Kidney glomerular epithelial cell (primary cell): ENCODE data around the gene KLF9.
"Not testable (repeated sequence)": the region's sequence is repeated elsewhere in the genome, so short reads cannot be mapped to it uniquely, and the experiment has no call there.

Experiments
- DNase-seq: peaks from one replicate; lab custom pipeline; 2025; lab: John Stamatoyannopoulos, UW

KLF9 gene

DNA sequence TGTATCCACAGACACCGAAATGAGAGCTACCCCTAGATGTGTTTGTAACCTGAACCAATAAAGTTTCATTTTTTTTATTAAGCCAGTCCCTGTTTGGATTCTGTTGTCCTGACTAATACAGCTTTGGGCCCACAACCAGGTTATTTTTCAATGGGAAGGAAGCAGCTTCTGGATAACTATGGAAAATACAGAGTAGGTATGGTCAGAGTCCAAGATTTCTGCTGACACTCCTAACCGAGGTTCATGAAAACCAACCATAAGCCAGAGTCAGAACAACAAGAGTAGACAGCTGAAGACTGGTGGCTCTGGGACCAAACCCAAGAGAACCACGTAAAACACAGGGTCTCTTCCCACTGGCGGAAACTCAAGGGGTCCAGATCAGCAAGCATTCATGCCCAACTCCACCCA lies 10.8 kb downstream of the KLF9 start:
- no peak for DNase-seq

DNA sequence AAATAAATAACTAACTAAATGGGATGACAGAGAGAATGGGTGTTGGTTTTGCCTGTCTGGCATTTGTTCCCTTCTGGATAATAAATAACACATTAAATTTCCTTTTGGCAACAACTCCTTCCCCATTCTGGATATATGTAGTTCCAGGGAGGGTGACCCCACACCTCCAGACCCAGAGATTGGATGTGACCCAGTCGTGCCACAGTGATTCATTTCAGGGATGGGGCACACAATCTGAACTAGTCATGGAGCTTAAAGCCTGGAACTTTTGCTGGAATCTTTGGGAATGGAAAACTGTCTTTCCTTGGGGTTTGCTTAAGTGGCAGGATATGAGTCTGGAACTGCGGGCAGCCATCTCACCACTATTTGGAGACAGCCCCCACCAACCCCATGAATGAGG lies 11.3 kb downstream of the KLF9 start:
- no peak for DNase-seq

DNA sequence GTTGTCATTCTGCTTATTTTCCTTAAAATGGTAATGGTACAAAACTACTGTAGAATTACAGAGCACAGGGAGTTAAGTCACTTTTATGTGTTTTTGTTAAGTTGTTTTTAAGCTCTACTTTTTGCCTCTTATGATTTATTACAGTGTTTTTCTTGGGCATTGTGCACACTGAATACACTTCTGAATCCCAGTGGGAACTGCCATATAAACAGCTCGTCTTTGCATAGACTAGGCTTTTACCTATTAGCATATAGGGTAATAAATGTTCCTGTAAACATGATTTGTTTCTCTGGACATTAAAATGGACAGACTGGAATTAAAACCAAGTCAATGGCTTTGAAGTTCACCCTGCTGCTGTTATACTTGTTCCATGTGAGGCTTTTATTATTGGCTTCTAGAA lies 12.2 kb downstream of the KLF9 start:
- no peak for DNase-seq

DNA sequence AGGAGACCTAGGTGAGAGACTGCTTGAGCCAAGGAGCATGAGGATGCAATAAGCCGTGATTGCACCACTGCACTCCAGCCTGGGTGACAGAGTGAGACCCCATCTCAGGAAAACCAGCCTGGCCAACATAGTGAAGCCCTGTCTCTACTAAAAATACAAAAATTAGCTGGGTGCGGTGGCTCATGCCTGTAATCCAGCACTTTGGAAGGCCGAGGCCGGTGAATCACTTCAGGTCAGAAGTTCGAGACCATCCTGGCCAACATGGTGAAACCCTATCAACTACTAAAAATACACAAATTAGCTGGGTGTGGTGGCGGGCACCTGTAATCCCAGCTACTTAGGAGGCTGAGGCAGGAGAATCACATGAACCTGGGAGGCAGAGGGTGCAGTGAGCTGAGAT lies 13.2 kb downstream of the KLF9 start:
- not testable (repeated sequence) for DNase-seq

DNA sequence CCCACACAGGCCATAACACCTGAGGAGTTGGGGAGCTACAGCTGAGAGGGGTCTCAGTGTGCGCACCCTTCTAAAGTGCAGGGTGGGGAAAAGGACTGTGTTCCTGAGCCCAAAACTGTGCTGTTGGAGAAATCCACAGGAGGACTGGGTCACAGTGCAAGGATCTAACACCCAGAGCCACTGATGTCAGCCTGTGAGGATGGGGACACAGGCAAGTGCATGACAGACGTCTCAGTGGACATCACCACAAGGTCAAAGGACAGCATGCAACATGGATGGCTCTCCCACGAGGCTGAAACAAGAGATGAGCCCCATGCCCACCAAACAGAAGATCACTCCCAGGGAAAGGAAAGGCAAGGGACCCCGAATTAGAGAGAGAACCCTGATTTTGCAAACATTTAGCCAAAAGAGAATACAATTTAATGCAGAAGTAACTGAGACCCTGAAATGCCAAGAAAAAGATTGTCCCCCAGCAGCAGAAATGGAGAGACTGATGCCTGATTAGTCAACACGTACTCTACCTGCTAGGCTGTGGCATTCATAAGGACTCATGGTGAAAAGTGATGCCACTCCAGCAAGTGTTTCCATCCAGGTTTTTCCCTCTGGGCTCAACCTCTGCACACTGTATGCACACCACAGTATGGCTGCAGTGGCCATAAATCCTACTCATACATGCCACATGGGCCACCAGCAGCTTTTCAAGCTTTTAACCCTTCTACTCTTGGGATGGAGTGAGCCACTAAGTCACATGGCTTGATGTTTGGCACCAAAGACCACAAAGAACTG lies 14.2 kb downstream of the KLF9 start:
- DNase-seq = no peak

DNA sequence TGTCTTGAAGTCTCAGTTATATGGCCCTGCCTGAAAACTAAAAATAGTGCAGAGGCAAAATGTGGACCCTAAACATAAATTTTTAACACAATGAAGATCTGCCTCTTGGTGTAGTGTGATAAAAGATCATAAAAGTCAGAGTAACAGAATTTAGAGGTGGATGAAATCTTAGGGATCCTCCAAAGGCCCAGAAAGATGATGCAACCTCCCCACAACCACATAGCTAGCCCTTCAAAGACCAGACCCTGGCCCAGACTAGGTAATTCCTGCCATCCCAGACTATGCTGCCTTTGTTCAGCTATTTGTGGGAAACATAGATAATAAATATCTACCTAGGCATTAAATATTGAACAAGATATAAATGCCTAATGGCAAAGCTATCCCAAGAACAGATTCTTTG lies 15.3 kb downstream of the KLF9 start:
- no peak for DNase-seq

DNA sequence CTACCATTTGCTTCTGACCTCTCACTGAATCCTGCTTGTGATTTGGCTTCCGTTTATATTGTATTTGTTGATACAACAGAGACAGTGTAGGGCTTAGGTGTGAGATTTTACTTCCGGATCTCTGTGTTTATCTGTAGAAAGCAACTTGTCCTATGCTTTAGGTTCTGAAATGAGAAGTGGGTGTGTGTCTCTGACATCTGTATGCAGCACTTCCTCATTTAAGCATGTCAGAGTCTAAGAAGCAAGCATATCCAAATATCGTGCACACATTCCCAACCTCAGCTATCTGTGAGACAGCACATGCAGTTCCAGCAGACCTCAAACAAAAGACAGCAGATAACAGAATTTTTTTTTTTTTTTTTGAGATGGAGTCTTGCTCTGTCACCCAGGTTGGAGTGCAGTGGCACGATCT lies 16.3 kb downstream of the KLF9 start:
- no peak for DNase-seq

DNA sequence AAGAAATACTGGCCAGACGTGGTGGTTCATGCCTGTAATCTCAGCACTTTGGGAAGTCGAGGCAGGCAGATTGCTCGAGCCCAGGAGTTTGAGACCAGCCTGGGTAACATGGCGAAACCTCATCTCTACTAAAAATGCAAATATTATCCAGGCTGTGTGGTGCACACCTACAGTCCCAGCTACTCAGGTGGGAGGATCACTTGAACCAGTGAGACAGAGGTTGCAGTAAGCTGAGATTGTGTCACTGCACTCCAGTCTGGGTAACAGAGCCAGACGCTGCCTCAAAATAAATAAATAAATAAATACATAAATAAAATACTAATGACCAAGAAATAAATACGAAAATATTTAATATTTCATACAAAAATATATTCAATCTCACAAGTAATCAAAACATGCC lies 18.8 kb downstream of the KLF9 start:
- no peak for DNase-seq

DNA sequence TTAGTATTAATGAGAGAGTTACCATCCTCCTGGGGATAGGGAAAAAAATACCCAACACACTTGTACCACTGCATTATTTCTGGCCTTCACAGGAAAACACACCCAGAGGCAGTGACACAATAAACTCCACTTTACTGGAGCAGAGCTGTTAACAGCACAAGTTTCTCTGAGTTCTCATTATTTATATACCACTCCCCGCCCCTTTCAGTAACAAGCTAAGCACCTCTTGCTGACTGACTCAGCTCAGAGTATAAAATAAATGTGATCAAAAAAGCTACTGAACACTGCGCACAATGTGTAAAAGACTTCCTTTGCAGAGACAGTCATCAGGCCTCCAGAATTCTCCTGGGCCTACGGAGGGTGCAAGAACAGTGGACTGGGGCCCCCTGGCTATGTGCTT lies 21.6 kb downstream of the KLF9 start:
- DNase-seq = no peak

DNA sequence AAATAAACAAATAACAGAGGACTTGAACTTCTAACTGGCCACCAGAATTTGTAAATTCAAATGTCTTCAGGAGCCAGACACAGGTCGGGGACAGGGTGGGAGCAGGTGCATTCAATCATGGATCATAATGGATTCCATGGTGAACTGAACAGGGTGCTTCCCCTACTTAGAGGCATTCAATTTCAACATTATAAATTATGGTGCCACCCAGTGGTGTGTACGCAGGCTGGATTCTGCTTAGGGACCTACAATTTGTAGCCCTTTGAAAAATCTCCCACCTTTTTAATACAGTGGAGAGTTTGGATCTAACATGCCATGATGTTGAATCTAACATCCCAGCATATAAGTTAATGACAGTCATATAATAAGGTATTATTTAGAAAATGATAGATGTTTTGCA lies 22.3 kb downstream of the KLF9 start:
- no peak for DNase-seq

DNA sequence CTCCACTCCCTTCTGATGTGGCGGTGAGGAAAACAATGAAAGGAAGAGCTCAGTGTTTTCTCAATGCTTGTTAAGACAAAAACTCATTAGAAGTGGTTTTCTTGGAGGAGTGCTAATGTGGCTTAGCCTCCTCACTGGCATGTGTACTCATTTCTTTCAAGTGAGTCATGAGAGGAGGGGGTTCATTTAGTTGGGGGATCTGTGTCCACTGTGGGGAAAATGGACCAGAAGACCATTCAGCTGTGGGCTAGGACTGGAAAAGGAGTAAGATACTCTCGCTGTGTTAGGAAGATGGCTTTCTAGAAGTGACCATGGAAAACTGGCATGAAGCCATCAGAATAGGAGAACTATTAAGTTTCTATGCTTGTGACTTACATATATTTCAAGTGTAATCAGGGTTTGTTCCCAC lies 23.5 kb downstream of the KLF9 start:
- DNase-seq = no peak

DNA sequence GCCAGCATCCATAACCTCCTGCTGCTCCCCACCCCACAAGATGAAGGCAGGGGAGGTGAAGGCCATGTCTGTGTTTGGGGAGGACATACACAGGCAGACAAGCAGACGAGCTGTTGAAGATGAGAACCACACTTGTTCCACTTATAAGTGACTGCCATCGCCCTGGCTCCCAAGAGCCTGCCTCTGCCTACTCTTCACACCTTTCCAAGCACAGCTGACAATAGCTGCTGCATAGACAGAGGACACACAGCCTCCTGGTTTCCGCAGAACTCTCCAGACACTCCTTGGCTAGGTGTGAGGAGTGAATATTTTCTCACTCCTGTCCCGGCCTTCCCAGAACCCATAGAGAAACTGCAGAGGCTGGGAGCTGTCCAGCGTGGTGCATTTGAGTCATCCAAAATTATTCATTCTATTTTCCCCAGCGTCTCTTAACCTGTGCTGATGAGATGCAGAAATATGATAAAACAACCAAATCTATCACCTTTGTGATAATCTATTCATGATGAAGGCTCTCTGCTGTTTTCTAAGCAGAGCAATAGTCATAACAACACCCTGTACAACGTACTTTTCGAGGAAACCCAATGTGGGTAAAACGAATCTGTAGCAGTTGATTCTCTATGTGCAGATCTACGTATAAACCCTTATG lies 24.7 kb downstream of the KLF9 start:
- DNase-seq = no peak

DNA sequence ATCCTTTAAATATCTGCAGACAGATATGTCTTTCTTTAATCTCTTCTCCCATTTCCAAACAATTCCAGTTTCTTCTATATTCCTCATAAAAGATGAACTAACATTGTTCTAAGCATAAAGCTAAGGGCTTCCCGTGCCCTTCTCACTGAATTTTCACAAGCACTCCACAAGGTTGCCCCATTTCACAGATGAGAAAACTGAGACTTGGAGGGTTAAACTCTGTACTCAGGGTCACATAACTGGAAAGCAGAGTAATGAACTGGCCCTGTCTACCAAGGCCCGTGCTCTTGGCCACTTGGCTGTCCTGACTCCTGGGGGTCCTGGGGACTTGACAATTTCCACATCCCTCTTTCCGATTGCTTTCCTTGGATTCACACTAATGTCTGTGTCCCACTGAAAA lies 25.3 kb downstream of the KLF9 start:
- no peak for DNase-seq

DNA sequence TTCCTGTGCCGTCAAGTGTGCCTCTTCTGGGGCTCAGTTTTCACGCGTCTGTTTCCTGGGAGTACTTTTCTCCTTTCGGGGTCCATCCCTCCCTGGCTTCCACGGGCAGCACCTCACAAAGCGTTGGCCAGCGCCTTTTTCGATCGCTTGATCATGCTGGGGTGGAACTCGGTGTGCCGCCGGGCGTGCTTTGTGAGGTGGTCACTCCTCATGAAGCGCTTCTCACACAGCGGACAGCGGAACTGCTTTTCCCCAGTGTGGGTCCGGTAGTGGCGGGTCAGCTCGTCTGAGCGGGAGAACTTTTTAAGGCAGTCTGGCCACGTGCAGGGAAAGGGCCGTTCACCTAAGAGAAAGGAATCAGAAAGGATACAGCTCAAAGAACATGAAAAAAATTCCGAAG lies 26.8 kb downstream of the KLF9 start:
- DNase-seq = no peak

DNA sequence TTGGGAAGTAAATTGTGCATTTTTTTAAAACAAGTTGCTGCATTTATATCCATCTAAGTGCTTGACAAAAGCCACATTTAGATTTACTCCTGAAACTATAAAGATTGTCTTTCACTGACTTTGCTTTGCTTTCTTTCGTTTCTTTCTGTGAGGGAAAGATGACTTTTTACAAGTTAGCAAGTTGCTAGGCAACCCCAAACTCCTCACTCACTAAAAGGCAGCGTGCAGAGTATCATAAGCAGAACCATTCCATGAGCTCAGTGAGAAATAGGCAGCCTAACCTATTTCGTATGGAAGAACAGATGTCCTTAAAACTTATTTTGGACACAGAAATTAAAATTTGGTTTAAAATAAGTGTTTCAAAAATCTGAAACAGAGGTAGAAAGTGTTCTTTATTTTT lies 29.0 kb downstream of the KLF9 start:
- no peak for DNase-seq

DNA sequence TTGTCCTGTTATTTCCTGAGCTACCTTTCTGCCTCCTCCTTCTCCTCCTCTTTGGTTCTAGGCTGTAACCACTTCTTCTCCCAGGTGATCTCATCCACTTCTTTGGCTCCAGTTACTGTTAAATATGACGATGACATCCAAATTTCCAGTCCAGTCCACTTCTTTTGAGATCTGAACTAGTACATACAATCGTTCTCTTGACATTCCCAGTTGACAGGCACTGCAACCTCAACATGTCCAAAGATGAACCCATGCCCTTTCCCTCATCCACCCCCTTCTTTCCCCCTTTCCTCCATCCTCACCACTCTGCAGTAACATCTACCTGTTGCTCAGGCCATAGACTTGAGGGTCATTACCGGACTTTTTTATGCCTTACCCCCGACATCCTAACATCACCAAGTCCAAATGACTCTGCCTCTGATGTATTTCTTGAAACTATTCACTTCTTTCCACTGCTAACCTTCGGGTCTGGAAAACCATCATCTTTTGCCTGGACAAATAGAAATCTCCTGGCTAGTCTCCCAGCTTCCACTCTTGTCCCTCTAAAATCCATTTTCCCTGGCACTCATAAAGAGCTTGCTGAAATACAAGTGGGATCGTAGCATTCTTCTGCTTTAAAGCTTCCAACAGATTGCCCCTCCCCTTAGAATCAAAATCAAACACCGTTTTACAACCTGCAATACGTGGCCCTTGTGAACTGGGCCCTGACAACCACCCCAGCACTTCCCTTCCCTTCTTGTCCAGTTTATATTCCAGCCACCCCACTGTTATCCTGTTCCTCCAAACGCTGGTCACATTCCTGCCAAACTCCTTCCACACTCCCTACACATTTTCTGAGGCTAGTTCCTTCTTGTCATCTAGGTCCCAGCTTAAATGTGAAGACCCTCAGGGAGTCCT lies 31.5 kb downstream of the KLF9 start:
- no peak for DNase-seq

DNA sequence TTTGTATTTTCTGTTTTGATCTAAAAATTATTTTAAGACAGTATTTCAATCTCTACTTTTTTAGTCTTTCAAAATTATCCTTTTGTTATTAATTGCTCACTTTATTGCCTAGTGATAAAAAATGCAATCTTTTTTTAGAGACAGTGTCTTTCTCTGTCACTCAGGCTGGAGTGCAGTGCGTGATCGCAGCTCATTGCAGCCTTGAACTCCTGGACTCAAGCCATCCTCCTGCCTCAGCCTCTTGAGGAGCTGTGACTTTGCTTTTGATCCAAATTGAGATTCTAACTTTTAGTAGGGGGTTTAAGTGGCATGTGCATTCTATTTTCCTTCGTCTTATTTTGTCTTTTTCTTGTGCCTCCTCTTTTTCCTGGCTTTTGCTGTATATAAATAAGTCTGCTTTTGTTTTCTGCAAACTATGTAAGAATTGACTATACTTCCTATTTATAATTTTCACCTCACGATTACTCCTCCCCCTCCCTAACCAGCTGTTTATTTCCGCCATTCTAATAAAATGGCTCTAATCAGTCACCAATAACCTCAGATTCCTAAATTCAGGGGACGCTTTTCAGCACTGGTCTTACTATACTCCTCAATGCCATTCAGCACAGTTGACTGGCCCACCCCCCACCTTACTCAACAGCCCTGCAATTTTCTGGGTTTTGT lies 32.3 kb downstream of the KLF9 start:
- no peak for DNase-seq

DNA sequence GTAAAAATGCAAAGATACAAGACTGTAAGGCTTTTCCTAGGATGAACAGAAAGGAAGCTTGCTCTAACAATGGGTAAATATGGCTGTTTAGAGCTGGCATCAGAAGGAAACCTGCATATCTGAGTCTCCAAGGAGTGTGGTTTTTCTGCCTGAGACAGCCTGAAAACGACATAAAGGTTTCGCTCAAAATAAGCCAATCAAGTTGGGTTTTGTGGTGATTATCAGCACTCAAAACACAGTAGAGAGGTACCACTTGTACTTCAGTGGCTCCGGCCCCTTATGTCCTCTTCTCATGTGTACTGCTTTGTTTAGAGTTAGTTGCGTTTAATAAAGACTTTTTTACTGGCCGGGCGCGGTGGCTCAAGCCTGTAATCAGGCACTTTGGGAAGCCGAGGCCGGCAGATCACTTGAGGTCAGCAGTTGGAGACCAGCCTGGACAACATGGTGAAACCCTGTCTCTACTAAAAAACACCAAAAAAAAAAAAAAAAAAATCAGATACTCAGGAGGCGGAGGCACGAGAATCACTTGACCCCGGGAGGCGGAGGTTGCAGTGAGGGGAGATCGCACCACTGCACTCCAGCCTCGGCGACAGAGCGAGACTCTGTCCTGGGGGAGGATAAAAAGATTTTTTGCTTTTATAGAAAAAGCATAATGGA lies 39.4 kb downstream of the KLF9 start:
- no peak for DNase-seq

DNA sequence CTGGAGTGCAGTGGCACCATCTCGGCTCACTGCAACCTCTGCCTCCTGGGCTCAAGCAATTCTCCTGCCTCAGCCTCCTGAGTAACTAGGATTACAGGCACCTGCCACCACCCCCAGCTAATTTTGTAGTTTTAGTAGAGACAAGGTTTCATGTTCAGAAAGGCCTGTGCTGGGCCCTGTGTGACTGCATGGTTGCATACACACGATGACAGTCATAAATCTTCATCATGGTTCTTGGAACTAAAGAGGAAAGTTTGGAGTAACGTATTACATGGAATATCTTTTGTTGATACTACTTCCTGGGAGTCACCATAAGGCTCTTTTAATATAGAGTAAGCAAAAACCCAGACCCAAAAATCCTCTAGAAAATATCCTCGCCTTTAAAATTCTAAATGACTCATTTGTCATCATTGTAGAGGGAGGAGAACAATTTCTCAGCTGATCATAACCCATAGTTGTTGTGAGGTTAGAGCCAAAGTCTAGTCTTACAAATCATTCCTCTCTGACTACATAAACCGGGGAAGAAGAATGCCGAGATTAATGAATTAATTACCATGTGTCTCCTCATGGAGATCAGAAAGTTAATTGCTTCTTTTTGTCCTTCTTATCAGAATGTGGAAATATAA lies 47.0 kb downstream of the KLF9 start:
- DNase-seq = no peak

DNA sequence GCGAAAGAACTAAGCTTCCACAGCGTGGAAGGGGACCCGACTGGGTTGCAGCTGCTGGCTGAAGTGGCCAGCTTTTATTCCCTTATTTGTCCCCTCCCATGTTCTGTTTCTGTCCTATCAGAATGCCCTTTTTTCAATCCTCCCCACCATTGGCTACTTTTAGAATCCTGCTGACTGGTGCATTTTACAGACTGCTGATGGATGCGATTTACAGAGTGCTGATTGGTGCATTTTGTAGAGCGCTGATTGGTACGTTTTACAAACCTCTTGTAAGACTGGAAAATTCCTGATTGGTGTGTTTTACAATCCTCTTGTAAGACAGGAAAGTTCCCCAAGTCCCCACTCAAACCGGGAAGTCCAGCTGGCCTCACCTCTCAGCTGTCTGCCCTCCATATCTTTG lies 50.7 kb downstream of the KLF9 start:
- DNase-seq = no peak

DNA sequence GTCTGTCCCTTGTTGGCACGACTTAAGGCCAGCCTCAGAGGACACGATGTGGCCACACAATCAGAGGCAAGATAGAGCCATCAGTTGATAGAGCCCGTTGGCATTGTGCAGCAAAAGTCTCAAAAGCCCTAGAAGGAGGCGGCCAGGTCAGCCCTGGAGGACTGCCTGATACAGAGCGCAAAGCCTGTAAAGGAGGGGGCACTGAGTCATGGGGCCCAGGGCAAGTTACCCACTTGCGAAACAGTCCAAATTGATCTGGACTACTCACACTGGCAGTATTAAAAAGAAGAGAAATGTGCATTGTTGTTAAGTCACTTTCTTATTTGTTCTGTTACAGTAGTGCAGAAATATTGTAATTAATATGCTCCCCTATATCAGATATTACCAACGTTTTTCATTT lies 51.5 kb downstream of the KLF9 start:
- DNase-seq = no peak
